Colonic mucosa (tissue), 4 donors: Measurements from ENCODE around the gene ATP6V1F. TPM values are rescaled to one million over a fixed set of nuclear protein-coding genes. Genes with fewer than 3 reads are reported as not detected.

Experiments
- DNase-seq: peaks from one replicate; pipeline ENCODE4 v3.0.0-alpha.2; 2020
- H3K27ac ChIP-seq: fragments of 200-600 bp; one replicate; pipeline ENCODE4 v1.8.0; 2021
- H3K27me3 ChIP-seq: fragments of 200-600 bp; one replicate; pipeline ENCODE4 v1.8.0; 2021
- H3K36me3 ChIP-seq: fragments of 200-600 bp; one replicate; pipeline ENCODE4 v1.8.0; 2021
- H3K4me1 ChIP-seq: fragments of 200-600 bp; one replicate; pipeline ENCODE4 v1.8.0; 2021; ENCODE audit warnings: mild to moderate bottlenecking
- H3K4me3 ChIP-seq: fragments of 200-600 bp; one replicate; pipeline ENCODE4 v1.8.0; 2021
- H3K9ac ChIP-seq, 2 donors: one replicate each; pipeline ENCODE4 v1.7.0; 2013; ENCODE audit warnings: control low read depth in 2 of 2, low read depth in 2 of 2, low read length in 2 of 2
- H3K9me3 ChIP-seq: fragments of 200-600 bp; one replicate; pipeline ENCODE4 v1.8.0; 2021
- intact Hi-C: fragments of 100-400 bp; cut with DNase I; formaldehyde crosslinking; loops from one replicate; pipeline ENCODE4 v1.14.1; 2022
- total RNA-seq, 2 donors: library from RNA; stranded (reverse); fragmentation: NEBNext Ultra II Directional in 1 of 2; extraction: Animal tissue kit (Norgen Biotek cat#: 25700) in 1 of 2; gene quantifications; one replicate each; pipeline ENCODE4 v1.2.1, GENCODE V29; 2021
- TF ChIP-seq, protein P1 (sequence below): fragments of 200-600 bp; IDR thresholded peaks from one replicate; pipeline ENCODE4 v1.8.0; 2022; ENCODE audit warnings: antibody characterized with exemption, mild to moderate bottlenecking
- donor health status: healthy.
- donor health status: DM: no; HTN: no; CAD: no.
- donor health status: DM: no; HTN: no; CAD: no.

Gene ATP6V1F
- total RNA-seq, 2 donors from 2014 or later: 94.4 to 105 TPM

DNA sequence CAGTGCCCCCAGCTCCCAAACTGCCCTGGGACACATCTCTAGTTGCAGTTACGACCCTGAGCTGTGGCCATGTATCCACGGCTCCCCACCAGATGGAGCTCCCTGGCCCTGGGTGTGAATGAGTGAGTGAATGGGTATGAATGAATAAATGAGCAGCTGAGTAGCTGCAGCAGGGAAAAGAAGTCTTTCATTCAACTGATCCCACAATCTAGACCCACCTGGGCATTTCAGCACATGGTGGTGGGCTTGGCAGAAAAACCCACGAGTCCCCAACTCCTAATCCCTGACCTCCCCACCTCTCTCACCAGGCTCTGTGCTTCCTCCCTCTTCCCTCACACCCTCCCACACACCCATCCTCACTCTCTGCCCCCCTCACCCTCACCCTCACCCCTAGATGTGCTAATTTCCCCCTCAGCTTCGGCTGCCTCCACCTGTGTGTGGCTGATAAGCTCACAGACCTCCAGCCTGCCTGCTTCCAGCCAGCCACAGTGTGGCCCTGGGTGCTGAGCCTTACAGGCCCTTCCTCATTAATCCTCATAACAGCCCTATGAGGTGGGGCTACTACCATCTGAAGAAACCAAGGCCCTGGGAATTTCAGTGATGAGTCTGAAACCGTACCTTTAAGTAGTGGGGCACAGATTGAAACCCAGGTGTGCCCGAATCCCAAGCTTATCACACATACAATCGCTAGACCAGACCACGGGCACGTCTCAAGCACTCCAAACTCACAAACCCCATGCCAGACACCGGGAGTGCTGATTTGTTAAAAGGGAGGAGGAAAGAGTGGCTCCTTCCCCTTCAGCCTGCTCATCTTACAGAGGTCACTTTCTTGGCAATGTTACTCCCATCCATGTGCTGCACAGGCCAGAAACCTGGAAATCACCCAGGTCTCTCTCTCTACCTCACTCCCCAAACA, 2.2 kb upstream of the ATP6V1F start:
- H3K4me1 ChIP-seq: peaks cover 8% of the 10 kb centered on the region
- intact Hi-C loops: no loop called here
- H3K27ac ChIP-seq: no peak overlapping the region
- no peaks in the 10 kb centered on the region for H3K9me3 ChIP-seq
- no peak overlapping the region for H3K9ac ChIP-seq
- TF ChIP-seq, protein P1, sequence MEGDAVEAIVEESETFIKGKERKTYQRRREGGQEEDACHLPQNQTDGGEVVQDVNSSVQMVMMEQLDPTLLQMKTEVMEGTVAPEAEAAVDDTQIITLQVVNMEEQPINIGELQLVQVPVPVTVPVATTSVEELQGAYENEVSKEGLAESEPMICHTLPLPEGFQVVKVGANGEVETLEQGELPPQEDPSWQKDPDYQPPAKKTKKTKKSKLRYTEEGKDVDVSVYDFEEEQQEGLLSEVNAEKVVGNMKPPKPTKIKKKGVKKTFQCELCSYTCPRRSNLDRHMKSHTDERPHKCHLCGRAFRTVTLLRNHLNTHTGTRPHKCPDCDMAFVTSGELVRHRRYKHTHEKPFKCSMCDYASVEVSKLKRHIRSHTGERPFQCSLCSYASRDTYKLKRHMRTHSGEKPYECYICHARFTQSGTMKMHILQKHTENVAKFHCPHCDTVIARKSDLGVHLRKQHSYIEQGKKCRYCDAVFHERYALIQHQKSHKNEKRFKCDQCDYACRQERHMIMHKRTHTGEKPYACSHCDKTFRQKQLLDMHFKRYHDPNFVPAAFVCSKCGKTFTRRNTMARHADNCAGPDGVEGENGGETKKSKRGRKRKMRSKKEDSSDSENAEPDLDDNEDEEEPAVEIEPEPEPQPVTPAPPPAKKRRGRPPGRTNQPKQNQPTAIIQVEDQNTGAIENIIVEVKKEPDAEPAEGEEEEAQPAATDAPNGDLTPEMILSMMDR: no peak
- no peaks in the 10 kb centered on the region for H3K36me3 ChIP-seq
- DNase-seq: peak; percentile 34
- H3K27me3 ChIP-seq: no peaks in the 10 kb centered on the region
- no peak overlapping the region for H3K4me3 ChIP-seq

DNA sequence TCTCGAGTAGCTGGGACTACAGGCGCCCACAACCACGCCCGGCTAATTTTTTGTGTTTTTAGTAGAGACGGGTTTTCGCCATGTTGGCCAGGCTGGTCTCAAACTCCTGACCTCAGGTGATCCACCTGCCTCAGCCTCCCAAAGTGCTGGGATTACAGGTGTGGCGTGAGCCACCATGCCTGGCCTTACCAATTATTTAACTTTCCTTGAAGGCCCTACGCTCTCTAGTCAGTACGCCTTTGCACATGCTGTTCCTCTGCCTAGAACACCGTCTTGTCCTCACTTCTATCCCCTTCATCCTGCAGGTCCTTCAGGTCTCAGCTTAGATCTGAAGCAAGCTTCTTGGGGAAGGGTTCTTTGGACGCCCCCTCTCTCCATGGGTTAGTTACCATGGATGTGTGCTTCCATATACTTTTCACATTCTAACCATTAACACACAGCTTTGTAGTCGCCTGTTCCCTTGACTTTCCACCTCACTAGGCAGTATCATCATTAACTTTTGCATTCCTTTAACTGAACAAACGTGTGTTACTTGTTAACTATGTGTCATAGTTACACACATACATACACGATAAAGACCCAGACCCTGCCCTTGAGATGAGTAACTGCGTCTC, 592 bp upstream of the ATP6V1F start:
- Histone ChIP-seq H3K4me3 (peak overlapping the region; percentile 91), H3K9me3 (no peaks in the 10 kb centered on the region), H3K27ac (no peak overlapping the region), H3K4me1 (peaks cover 8% of the 10 kb centered on the region), H3K27me3 (no peaks in the 10 kb centered on the region), H3K9ac (peak overlapping the region; percentile 16 to 53), H3K36me3 (no peaks in the 10 kb centered on the region)
- TF ChIP-seq, protein P1: no peak
- DNase-seq: no peak
- intact Hi-C loops: no loop called here

DNA sequence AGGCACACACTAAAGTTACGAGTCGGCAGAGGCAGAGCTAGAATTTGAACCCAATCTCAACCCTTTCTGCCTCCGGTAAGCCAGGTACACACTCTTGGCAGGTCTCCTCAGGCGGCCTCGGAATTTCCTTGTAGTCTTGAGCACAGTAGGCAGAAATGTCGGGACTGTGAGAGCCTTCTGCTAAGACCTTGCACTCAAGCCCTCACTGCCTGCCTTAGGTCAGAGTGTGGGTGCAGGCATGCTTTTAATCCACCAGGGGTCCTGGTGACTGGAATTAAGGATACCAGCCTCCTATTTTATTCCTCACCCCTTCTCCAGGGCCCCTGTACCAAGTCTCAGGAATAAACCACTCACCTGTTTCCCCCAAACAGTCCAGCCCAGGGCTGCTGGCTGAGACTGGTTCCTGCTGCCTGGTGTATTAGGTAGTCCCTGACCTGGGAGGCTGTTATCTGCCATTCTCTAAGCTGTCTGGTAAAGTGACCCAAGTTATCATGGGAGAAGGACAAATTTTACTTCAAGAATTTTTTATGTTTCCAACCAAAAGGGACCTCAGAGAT, 855 bp downstream of the ATP6V1F start:
- DNase-seq: peak; percentile 54
- H3K4me3 ChIP-seq: peak overlapping the region; percentile 91
- no peaks in the 10 kb centered on the region for H3K27me3 ChIP-seq
- no peaks in the 10 kb centered on the region for H3K36me3 ChIP-seq
- peaks cover 10% of the 10 kb centered on the region for H3K4me1 ChIP-seq
- no peaks in the 10 kb centered on the region for H3K9me3 ChIP-seq
- peak overlapping the region; percentile 75 for H3K27ac ChIP-seq
- intact Hi-C loops: no loop called here
- TF ChIP-seq, protein P1: peak; percentile 48
- H3K9ac ChIP-seq: peak overlapping the region; percentile 64 to 91

DNA sequence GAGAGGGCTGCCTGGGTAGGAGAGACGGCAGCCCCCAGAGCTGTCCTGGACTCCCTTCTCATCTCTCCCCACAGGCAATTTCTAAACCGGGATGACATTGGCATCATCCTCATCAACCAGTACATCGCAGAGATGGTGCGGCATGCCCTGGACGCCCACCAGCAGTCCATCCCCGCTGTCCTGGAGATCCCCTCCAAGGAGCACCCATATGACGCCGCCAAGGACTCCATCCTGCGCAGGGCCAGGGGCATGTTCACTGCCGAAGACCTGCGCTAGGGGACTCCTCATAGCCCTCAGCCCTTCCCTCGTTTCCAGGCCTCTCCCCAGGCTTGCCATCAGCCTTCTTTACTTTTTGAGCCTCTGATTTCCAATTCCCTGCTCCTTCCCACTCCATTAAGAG, 2.6 kb downstream of the ATP6V1F start:
- Histone ChIP-seq H3K27me3 (no peaks in the 10 kb centered on the region), H3K36me3 (no peaks in the 10 kb centered on the region), H3K27ac (no peak overlapping the region), H3K9me3 (no peaks in the 10 kb centered on the region), H3K4me3 (no peak overlapping the region), H3K9ac (no peak overlapping the region), H3K4me1 (peaks cover 17% of the 10 kb centered on the region)
- intact Hi-C loops: no loop called here
- DNase-seq: no peak
- TF ChIP-seq, protein P1: no peak

DNA sequence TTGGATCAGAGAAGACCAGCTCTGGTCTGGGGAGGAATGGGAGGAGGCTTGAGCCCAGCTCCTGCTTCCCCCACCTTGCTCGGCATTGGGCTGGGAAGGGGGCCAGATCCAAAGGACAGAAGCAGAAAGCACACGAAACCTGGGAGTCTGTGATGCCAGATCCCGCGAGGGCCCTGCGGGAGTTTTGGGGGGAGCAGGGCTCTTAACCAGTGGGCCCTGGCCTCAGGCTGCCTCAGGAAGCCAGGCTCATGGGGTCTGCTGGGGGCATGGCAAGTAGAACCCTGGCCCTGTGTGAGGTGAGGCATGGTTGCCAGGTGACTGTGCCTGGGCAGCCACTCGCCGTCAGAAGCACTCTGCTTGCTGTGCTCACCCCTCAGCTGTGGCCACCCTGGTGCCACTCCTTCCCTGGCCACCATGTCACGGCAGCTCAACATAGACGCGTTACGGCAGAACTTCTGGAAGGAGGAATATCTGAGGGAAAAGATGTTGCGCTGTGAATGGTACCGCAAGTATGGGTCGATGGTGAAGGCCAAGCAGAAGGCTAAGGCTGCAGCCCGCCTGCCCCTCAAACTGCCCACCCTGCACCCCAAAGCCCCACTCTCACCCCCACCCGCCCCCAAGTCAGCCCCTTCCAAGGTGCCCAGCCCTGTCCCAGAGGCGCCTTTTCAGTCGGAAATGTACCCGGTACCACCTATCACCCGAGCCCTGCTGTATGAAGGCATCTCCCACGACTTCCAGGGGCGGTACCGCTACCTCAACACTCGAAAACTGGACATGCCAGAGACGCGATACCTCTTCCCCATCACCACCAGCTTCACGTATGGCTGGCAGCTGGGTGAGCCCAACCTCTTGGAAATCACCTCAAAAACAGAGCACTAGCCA, 3.6 kb downstream of the ATP6V1F start:
- H3K9ac ChIP-seq: no peak overlapping the region
- H3K4me1 ChIP-seq: peaks cover 17% of the 10 kb centered on the region
- no peaks in the 10 kb centered on the region for H3K27me3 ChIP-seq
- H3K4me3 ChIP-seq: no peak overlapping the region
- H3K9me3 ChIP-seq: no peaks in the 10 kb centered on the region
- no peak for DNase-seq
- intact Hi-C loops: no loop called here
- TF ChIP-seq, protein P1: no peak
- no peak overlapping the region for H3K27ac ChIP-seq
- H3K36me3 ChIP-seq: no peaks in the 10 kb centered on the region
